Thyroid gland (tissue), 4 donors: Measurements from ENCODE around the gene MTFP1.

Experiments used
- CTCF ChIP-seq, 6 experiments: fragments of 200-600 bp in 3 of 6; fragments of 450-650 bp in 3 of 6; sonication (generic) in 3 of 6; IDR thresholded peaks; one replicate each; pipeline ENCODE4 v1.5.1; 2016 to 2019; ENCODE audit warnings: antibody characterized with exemption in 6 of 6, mild to moderate bottlenecking in 2 of 6, inconsistent platforms in 1 of 6, moderate library complexity in 1 of 6
- POLR2A ChIP-seq, 2 donors: fragments of 450-650 bp; IDR thresholded peaks; one replicate each; pipeline ENCODE4 v1.6.1; 2017; ENCODE audit warnings: antibody characterized with exemption in 2 of 2, mild to moderate bottlenecking in 2 of 2, moderate library complexity in 1 of 2

GRCh38 chr22:30438559-30438958, 13.0 kb downstream of the MTFP1 start:
- TF ChIP-seq CTCF (IDR thresholded peaks at IDR 0.05) = no peak
- no peak for TF ChIP-seq POLR2A (IDR thresholded peaks at IDR 0.05)
